Measurements from ENCODE around the gene ACTA1.
"Not testable (repeated sequence)": the region's sequence is repeated elsewhere in the genome, so short reads cannot be mapped to it uniquely, and the experiment has no call there.

ACTA1 gene

DNA sequence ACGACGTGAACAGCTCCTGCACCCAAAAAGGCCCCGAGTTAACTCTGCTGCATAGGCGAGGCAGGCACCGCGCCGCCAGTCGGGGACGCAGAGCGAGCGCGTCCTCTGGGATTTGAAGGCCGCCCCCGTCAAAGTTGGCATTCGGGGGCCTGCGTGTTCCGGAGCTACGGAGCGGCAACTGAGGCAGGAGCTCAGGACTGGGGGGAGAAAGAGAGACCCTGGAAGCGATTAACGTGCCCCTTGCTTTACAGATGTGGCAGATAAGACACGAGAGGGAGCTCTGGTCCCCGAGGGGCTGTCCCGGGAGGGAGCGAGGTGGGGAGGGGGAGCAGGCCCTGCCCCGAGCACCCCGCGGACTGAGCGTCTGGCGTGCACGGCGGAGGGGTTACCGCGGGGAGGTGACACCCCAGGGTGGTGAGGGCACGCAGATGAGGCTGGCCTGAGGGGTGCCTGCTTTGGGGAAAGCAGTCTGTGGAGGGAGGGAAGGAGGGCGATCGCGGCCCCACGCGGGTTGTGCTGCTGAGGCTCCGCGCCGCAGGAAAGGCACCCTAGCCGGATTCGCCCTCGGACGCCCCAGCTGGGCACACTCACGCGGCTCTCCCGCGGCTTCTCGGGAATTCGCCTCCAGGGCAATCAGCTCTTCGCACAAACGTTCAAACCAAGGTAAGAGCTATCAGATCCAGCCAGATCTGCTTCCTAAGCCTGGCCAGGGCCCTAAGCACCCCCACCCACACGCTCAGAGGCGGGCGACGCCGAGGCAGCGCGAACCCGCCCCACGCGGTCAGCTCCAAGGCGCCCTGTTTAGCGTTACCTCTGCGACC lies 26.5 kb downstream of the ACTA1 start:
- no peak for DNase-seq

DNA sequence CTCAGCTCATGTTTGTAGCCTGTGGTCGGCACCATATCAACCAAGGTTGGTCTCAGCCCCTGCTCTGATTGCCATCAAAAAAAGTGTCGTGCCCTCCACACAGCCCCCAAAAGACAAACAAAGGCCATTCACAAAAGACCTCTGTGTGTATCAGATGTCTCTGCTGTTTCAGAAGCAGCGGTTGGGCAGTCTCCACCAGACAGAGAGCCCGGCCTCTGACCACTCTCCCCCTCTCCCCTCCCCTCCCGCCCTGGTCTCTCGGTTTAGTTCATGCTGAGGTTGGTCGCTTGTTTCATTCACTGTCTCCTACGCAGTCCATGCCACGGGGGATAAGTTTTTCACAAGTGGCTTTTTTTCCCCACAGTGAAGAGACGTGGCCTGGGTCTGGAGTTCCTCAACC lies 27.1 kb downstream of the ACTA1 start:
- DNase-seq: no peak

DNA sequence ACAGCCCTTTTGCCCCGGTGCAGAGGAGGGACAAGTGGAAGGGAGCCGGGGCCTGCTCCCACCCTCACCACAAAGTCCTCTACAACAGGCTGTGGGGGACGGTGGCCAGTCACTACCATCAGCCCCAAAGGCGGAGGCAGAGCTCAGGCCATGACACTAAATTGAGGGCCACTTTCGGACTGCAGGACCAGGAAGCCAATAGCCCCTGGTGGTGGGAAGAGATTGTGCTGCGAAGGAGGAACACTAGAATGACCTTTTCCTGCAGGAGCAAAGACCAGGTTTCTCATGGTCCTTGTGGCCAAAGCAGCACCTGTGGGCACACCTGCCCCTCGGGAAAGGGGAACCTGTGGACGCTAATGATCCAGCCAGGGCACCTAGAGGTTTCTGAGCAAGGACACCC lies 30.3 kb downstream of the ACTA1 start:
- DNase-seq: no peak

DNA sequence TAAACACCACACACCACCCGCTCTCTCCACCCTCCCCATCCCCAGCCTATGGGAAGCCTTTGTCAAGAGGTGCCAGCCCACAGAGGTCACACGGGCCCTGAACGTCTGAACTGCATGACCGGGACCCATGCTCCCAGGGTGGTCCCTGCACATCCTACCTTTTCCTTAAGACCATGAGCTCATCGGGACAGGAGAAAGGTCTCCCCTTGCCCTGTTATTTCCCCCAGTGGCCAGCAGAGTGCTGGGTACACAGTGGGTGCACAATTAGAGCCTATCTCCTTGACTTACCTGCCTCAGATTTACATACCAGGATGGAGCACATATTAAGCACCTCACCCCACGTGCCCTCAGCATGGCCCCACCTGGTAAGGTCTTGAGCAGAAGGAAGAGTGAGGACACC lies 30.9 kb downstream of the ACTA1 start:
- DNase-seq: no peak

DNA sequence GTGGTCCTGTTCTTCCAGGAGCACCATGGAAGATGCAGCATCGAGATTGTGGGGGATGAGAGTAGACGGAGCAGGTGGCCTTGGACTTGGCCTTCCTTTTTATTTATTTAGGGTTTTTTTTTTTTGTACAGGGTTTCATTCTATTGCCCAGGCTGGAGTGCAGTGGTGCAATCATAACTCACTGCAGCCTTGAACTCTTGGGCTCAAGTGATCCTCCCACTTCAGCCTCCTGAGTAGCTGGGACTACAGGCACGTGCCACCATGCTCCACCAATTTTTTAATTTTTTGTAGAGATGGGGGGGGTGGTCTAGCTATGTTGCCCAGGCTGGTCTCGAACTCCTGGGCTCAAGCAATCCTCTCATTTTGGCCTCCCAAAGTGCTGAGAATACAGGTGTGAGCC lies 31.6 kb downstream of the ACTA1 start:
- not testable (repeated sequence) for DNase-seq

DNA sequence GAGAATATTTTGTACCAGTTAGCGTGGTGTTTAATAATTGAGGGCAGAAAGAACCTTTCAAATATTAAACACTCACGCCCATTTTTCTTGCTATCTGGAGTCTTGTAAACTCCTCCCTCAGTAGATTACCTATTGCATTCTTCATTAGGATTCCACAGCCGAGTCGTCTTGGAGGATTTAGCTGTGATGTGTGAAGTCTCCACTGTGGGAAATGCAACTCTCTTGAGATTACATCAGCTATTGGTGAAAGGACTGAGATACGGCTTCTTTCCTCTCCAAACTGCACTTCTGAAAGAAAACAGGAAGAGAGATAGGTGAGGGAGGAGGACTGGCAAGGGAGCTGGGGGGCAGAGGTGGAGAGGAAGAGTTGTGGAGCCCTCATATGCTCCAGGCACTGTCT lies 36.1 kb downstream of the ACTA1 start:
- DNase-seq: no peak

DNA sequence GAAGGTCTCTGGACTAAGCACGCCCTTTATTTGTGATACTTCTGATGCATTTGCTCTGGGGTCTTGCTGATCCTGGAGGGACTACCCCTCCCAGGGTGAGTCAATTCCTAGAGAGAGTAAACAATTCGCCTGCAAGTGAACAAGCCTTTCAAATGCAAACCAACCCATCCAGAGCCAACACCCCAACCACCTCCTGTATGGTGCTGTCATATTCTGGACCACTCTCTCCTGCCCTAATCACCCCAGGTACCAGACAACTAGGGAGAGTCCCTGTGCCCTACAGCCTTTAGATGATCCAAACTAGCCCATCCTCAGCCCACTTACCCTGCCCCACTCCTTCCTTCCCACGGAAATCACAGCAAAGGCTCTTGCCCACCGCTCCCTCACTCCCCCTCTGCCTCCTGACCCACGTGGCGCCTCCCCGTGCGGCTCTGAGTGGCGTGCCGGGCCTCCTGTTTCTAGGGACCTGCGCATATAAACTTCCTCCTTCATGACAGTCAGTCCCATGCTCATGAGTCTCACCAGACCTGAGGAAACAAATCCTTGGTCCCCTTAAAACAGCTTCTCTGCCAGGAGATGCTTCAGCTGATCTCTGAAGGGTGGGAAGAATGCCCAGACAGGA lies 37.2 kb downstream of the ACTA1 start:
- DNase-seq: no peak

DNA sequence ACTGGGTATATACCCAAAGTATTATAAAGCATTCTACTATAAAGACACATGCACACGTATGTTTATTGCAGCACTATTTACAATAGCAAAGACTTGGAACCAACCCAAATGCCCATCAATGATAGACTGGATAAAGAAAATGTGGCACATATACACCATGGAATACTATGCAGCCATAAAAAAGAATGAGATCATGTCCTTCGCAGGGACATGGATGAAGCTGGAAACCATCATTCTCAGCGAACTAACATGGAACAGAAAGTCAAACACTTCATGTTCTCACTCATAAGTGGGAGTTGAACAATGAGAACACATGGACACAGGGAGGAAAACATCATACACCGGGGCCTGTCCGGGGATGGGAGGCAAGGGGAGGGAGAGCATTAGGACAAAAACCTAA lies 39.4 kb downstream of the ACTA1 start:
- not testable (repeated sequence) for DNase-seq

DNA sequence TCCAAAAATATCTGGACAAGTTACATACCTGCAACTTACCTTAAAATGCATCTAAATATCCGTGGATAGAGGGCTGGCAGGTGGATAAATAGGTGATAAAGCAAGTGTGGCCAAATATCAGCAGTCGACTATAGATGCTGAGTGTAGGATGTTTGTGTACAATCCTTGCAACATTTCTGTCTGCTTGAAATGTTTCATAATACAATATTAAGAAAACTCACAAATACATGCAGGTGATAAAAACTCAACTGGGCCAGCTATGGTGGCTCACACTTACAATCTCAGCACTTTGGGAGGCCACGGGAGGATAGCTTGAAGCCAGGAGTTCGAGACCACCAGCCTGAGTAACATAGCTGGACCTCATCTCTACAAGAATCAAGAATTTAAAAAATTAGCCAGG lies 41.0 kb downstream of the ACTA1 start:
- DNase-seq: no peak

DNA sequence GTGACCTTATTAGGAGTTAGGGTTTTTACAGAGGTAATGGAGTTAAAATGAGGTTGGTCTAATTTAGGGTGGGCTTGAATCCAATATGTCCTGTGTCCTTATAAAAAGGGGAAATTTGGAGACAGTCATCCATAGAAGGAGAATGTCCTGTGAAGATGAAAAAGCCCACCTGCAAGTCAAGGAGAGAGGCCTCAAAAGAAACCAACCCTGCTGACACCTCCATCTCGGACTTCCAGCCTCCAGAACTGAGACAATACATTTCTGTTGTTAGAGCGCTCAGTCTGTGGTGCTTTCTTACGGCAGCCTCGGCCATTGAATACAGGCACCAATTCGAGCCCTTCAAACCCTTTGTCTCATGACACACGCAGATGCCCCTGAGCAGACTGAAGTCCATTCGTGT lies 43.8 kb downstream of the ACTA1 start:
- DNase-seq: no peak

DNA sequence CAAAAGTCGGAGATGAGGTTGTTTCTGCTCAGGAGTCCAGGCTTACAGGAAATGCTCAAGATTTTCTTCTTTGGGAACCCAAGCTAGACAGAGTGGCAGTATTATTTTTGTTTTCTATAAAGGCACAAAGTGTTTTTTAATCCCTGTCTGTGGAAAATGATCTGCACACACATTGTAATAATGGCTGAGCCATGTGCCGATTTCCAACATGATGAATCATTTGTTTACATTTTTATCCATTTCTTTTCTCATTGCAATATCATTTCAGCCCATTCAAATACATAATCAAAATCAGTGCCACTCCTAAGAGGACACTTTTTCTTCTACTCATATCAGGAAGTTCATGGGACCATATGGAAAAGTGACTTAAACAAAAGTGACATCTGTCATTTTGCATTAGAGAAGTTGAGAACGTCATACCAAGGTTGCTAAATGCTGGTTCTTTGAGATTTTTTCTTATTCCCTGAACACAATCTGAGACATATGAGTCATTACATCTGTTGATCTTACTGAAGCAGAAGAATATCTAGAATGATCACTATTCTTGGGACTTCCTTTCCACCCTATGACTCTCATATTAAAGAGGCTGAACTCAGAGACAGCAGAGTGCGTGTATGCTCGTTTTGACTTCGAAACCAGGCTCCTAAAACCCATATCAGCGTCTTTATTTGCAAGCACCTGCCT lies 44.9 kb downstream of the ACTA1 start:
- no peak for DNase-seq

DNA sequence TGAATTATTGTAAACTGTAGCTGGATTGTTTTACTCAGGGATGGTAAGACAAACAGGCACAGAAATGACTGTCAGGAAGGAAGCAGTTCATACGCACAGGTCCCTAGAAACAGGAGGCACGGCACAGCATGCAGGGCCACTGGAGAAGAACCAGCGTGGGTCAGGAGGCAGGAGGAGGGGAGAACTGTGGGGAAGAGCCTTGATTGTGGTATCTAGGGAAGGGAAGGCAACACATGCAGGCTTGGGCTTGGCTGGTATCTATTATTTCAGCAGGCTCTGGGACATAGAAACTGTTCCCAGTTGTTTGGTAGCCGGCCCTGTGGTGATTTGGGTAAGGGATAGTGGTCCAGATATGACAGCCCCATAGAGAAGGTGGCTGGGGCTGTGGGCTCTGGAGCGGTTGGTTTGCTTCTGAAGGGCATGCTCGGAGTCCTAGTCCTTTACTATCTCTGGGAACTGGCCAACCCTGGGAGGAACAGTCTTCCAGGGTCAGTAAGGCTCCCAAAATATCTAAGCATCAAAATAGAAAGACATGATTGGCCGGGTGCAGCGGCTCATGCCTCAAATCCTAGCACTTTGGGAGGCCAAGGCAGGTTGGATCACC lies 47.9 kb downstream of the ACTA1 start:
- no peak for DNase-seq

DNA sequence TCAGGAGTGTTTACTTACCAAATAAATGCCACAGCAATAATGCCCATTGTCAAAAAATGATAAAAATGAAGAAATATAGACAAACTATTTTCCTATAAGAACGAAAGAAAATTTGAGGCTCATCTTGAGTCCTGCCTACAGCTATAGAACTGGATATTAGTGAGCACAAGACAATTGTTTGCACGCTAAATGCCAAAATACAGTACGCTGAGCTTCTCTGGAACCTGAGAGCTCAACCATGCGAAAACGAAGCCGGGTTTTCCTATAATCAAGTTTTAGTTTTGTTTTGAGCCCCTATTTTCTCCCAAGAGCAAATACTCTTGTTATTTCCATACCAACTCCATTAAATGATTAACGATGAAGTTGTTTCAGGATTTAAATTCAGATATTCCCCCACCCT lies 49.1 kb downstream of the ACTA1 start:
- no peak for DNase-seq

DNA sequence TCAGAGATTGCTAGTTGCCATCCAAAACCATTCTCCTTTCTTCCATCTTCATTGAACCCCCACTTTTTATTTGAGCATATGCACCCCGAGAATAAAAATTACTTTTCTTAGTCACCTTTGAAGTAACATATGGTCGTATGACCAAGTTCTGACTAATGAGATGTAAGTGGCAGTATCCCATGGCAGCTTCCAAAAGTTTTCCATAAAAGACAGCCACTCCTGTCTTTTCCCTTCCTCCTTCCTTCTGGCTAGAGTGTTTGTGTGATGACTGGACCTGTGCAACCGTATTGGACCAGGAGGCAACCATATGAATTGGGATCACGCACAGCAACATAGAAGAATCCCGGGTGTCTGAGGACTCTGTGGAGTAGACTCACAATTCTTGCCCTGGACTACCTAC lies 49.9 kb downstream of the ACTA1 start:
- no peak for DNase-seq

DNA sequence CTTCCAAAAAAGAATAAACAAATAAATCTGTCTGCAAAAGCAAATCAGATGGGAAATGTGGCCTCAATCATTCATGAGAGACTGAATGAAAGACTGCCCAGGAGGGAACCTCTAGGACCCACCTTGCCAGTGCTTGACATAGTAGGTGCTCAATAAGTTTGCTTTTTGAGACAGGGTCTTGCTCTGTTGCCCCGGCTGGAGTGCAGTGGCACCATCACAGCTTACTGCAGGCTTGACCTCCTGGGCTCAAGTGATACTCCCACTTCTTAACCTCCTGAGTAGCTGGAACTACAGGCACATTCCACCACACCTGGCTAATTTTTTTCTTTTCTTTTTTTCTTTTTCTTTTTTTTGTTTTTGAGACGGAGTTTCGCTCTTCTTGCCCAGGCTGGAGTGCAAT lies 50.7 kb downstream of the ACTA1 start:
- no peak for DNase-seq

Data from NCI-H510A (cell line).